ENCODE measurements around the gene KLHL18. TPM values are rescaled to one million over a fixed set of nuclear protein-coding genes. Genes with fewer than 3 reads are reported as not detected.

Gene KLHL18
- total RNA-seq, 1 donor from 2014 or later, result 49.3 TPM

GRCh38 chr3:47370887-47371697, 88.3 kb downstream of the KLHL18 start:
- H3K4me1 Mint-ChIP-seq, result peaks cover 2% of the 10 kb centered on the region
- intact Hi-C loops (cut with micrococcal nuclease), result loop anchor here (5.0 kb wide), 1 partner anchor 504 kb away; no protein-coding TSS in a partner anchor
- peak; percentile 76 for DNase-seq
- no peaks in the 10 kb centered on the region for H3K36me3 Mint-ChIP-seq (ENCODE audit: low read depth)
- no peaks in the 10 kb centered on the region for H3K27me3 Mint-ChIP-seq
- no peak overlapping the region for H3K27ac Mint-ChIP-seq
- no peaks in the 10 kb centered on the region for H3K9me3 Mint-ChIP-seq
- H3K4me3 Mint-ChIP-seq, result no peak overlapping the region

GRCh38 chr3:47374587-47374986, 91.8 kb downstream of the KLHL18 start:
- no peak for DNase-seq
- H3K27ac Mint-ChIP-seq, result no peak overlapping the region
- intact Hi-C loops (cut with micrococcal nuclease), result loop anchor here (5.0 kb wide), 1 partner anchor 507 kb away; no protein-coding TSS in a partner anchor
- no peaks in the 10 kb centered on the region for H3K9me3 Mint-ChIP-seq
- H3K36me3 Mint-ChIP-seq (ENCODE audit: low read depth), result peaks cover 3% of the 10 kb centered on the region
- no peaks in the 10 kb centered on the region for H3K27me3 Mint-ChIP-seq
- H3K4me1 Mint-ChIP-seq, result peaks cover 7% of the 10 kb centered on the region
- H3K4me3 Mint-ChIP-seq, result no peak overlapping the region

GRCh38 chr3:47376393-47376792, 93.6 kb downstream of the KLHL18 start:
- H3K27me3 Mint-ChIP-seq, result peaks cover 2% of the 10 kb centered on the region
- DNase-seq, result no peak
- H3K4me3 Mint-ChIP-seq, result no peak overlapping the region
- no peaks in the 10 kb centered on the region for H3K9me3 Mint-ChIP-seq
- no peak overlapping the region for H3K27ac Mint-ChIP-seq
- H3K36me3 Mint-ChIP-seq (ENCODE audit: low read depth), result peaks cover 7% of the 10 kb centered on the region
- intact Hi-C loops (cut with micrococcal nuclease), result no loop called here
- peaks cover 17% of the 10 kb centered on the region for H3K4me1 Mint-ChIP-seq

GRCh38 chr3:47377186-47377585, 94.4 kb downstream of the KLHL18 start:
- no peak for DNase-seq
- Mint-ChIP-seq H3K36me3 (ENCODE audit: low read depth) (peaks cover 11% of the 10 kb centered on the region), H3K9me3 (no peaks in the 10 kb centered on the region), H3K27ac (no peak overlapping the region), H3K4me1 (peaks cover 20% of the 10 kb centered on the region), H3K27me3 (peaks cover 2% of the 10 kb centered on the region), H3K4me3 (no peak overlapping the region)
- intact Hi-C loops (cut with micrococcal nuclease), result no loop called here

GRCh38 chr3:47378869-47379268, 96.1 kb downstream of the KLHL18 start:
- no peak for DNase-seq
- peaks cover 17% of the 10 kb centered on the region for H3K36me3 Mint-ChIP-seq (ENCODE audit: low read depth)

GRCh38 chr3:47379411-47379899, 96.7 kb downstream of the KLHL18 start:
- peak overlapping the region; percentile 95 for H3K4me3 Mint-ChIP-seq

More at GRCh38 chr3:47378869-47379268, 96.1 kb downstream of the KLHL18 start:
- Mint-ChIP-seq H3K27me3 (peaks cover 2% of the 10 kb centered on the region), H3K4me1 (peaks cover 31% of the 10 kb centered on the region), H3K4me3 (no peak overlapping the region), H3K9me3 (no peaks in the 10 kb centered on the region), H3K27ac (no peak overlapping the region)
- intact Hi-C loops (cut with micrococcal nuclease), result no loop called here

GRCh38 chr3:47380026-47380600, 97.4 kb downstream of the KLHL18 start:
- no peak for DNase-seq
- Mint-ChIP-seq H3K4me1 (peaks cover 33% of the 10 kb centered on the region), H3K4me3 (peak overlapping the region; percentile 95), H3K36me3 (ENCODE audit: low read depth) (peaks cover 18% of the 10 kb centered on the region), H3K27ac (peak overlapping the region; percentile 100), H3K27me3 (peaks cover 2% of the 10 kb centered on the region), H3K9me3 (no peaks in the 10 kb centered on the region)
- intact Hi-C loops (cut with micrococcal nuclease), result loop anchor here (1.0 to 10.0 kb wide), 8 partner anchors 17 to 675 kb away; partner anchors contain the start of genes DHX30, ELP6, KIF9 and KLHL18

More at GRCh38 chr3:47379411-47379899, 96.7 kb downstream of the KLHL18 start:
- intact Hi-C loops (cut with micrococcal nuclease), result no loop called here
- Mint-ChIP-seq H3K4me1 (peaks cover 33% of the 10 kb centered on the region), H3K27ac (peak overlapping the region; percentile 100), H3K27me3 (peaks cover 2% of the 10 kb centered on the region), H3K9me3 (no peaks in the 10 kb centered on the region), H3K36me3 (ENCODE audit: low read depth) (peaks cover 17% of the 10 kb centered on the region)
- DNase-seq, result no peak

GRCh38 chr3:47380601-47381316, 98.0 kb downstream of the KLHL18 start, which contains the start of gene PTPN23:
TSS of gene PTPN23 (plus strand) at chr3:47381021. CDS start at chr3:47381097, 76 bp downstream.
- Mint-ChIP-seq H3K27ac (peak within 1 kb of the TSS; percentile 100), H3K4me3 (peak within 1 kb of the TSS; percentile 95), H3K4me1 (peaks cover 35% of the 10 kb centered on the region), H3K9me3 (no peaks in the 10 kb centered on the region), H3K36me3 (ENCODE audit: low read depth) (peaks cover 21% of the 10 kb centered on the region), H3K27me3 (peaks cover 2% of the 10 kb centered on the region)
- peak; percentile 100 for DNase-seq
- intact Hi-C loops (cut with micrococcal nuclease), result loop anchor here (1.0 to 10.0 kb wide), 8 partner anchors 17 to 676 kb away; partner anchors contain the start of genes DHX30, ELP6, KIF9 and KLHL18

GRCh38 chr3:47381317-47382157, 98.8 kb downstream of the KLHL18 start:
- H3K4me3 Mint-ChIP-seq, result peak overlapping the region; percentile 95
- DNase-seq, result peak; percentile 94
- H3K4me1 Mint-ChIP-seq, result peaks cover 38% of the 10 kb centered on the region
- intact Hi-C loops (cut with micrococcal nuclease), result loop anchor here (2.0 to 10.0 kb wide), 3 partner anchors 219 to 677 kb away; partner anchors contain the start of gene TMIE
- H3K27me3 Mint-ChIP-seq, result peaks cover 2% of the 10 kb centered on the region
- H3K27ac Mint-ChIP-seq, result peak overlapping the region; percentile 100
- H3K9me3 Mint-ChIP-seq, result no peaks in the 10 kb centered on the region
- H3K36me3 Mint-ChIP-seq (ENCODE audit: low read depth), result peaks cover 24% of the 10 kb centered on the region

GRCh38 chr3:47384425-47384824, 101.7 kb downstream of the KLHL18 start:
- H3K36me3 Mint-ChIP-seq (ENCODE audit: low read depth), result peaks cover 31% of the 10 kb centered on the region
- intact Hi-C loops (cut with micrococcal nuclease), result loop anchor here (10.0 kb wide), 1 partner anchor 680 kb away; the partner anchor contains the start of gene TMIE
- peaks cover 2% of the 10 kb centered on the region for H3K27me3 Mint-ChIP-seq
- no peaks in the 10 kb centered on the region for H3K9me3 Mint-ChIP-seq
- H3K4me1 Mint-ChIP-seq, result peaks cover 40% of the 10 kb centered on the region
- no peak overlapping the region for H3K4me3 Mint-ChIP-seq
- DNase-seq, result no peak
- H3K27ac Mint-ChIP-seq, result no peak overlapping the region

- peaks cover 35% of the 10 kb centered on the region for H3K4me1 Mint-ChIP-seq
- H3K27ac Mint-ChIP-seq, result no peak overlapping the region
- no peak for DNase-seq
- H3K4me3 Mint-ChIP-seq, result no peak overlapping the region
- peaks cover 31% of the 10 kb centered on the region for H3K36me3 Mint-ChIP-seq (ENCODE audit: low read depth)
- intact Hi-C loops (cut with micrococcal nuclease), result loop anchor here (10.0 kb wide), 1 partner anchor 680 kb away; the partner anchor contains the start of gene TMIE
- no peaks in the 10 kb centered on the region for H3K9me3 Mint-ChIP-seq
- H3K27me3 Mint-ChIP-seq, result peaks cover 2% of the 10 kb centered on the region
These were observed 102.3 kb downstream of the KLHL18 start for GRCh38 chr3:47385007-47385406.

GRCh38 chr3:47385796-47386195, 103.1 kb downstream of the KLHL18 start:
- Mint-ChIP-seq H3K27me3 (peaks cover 2% of the 10 kb centered on the region), H3K36me3 (ENCODE audit: low read depth) (peaks cover 31% of the 10 kb centered on the region), H3K4me3 (no peak overlapping the region), H3K27ac (no peak overlapping the region), H3K9me3 (no peaks in the 10 kb centered on the region), H3K4me1 (peaks cover 33% of the 10 kb centered on the region)
- no peak for DNase-seq
- intact Hi-C loops (cut with micrococcal nuclease), result loop anchor here (10.0 kb wide), 1 partner anchor 681 kb away; the partner anchor contains the start of gene TMIE

Data from activated CD4-positive, alpha-beta T cell treated with anti-CD3 and anti-CD28 coated beads, Interleukin-2, amount 10 ng/mL, durations not matched to agents 24 days and 14 days (primary cell).